HG03159 (cell line): ENCODE results near the gene PMPCA.

Source experiments
- ATAC-seq: cut with Tn5 transposase; IDR thresholded peaks from one replicate; pipeline ENCODE4 v1.9.1; 2021; ENCODE audit warnings: mild to moderate bottlenecking, moderate library complexity; ENCODE audit not compliant: unreplicated experiment

PMPCA gene

GRCh38 chr9:136433043-136433715 is 22.7 kb downstream of the PMPCA start:
- no peak for ATAC-seq

GRCh38 chr9:136433849-136434579 is 23.6 kb downstream of the PMPCA start:
- no peak for ATAC-seq

GRCh38 chr9:136434580-136435169 is 24.2 kb downstream of the PMPCA start:
- ATAC-seq = no peak

GRCh38 chr9:136436055-136436634 is 25.7 kb downstream of the PMPCA start:
- ATAC-seq = no peak

- no peak for ATAC-seq
These were observed 27.0 kb downstream of the PMPCA start for GRCh38 chr9:136437430-136437829.

- no peak for ATAC-seq
These were observed 27.5 kb downstream of the PMPCA start for GRCh38 chr9:136437839-136438547.

GRCh38 chr9:136438548-136439480 is 28.4 kb downstream of the PMPCA start:
- ATAC-seq = peak; percentile 58

- ATAC-seq = peak; percentile 55
These were observed 29.3 kb downstream of the PMPCA start, which contains the start of gene INPP5E for GRCh38 chr9:136439481-136440408. TSS of gene INPP5E (minus strand) at chr9:136439845. CDS start at chr9:136439419, 426 bp downstream.

GRCh38 chr9:136441191-136441680 is 30.8 kb downstream of the PMPCA start:
- no peak for ATAC-seq

GRCh38 chr9:136441681-136442245 is 31.3 kb downstream of the PMPCA start:
- ATAC-seq = no peak

GRCh38 chr9:136442265-136442664 is 31.8 kb downstream of the PMPCA start:
- ATAC-seq = no peak

- ATAC-seq = no peak
These were observed 32.6 kb downstream of the PMPCA start for GRCh38 chr9:136443087-136443486.

GRCh38 chr9:136443687-136444086 is 33.2 kb downstream of the PMPCA start:
- ATAC-seq = no peak

GRCh38 chr9:136444102-136444501 is 33.6 kb downstream of the PMPCA start:
- ATAC-seq = no peak

- no peak for ATAC-seq
These were observed 35.3 kb downstream of the PMPCA start for GRCh38 chr9:136445799-136446198.

GRCh38 chr9:136447173-136447778 is 36.8 kb downstream of the PMPCA start:
- no peak for ATAC-seq

GRCh38 chr9:136448655-136449054 is 38.2 kb downstream of the PMPCA start:
- no peak for ATAC-seq
